ENCODE data around the gene ZFTA. TPM values are rescaled to one million over a fixed set of nuclear protein-coding genes. Genes with fewer than 3 reads are reported as not detected.

ZFTA gene
- total and polyA plus RNA-seq, 2 experiments from 2014 or later, result 8.3 to 36.6 TPM

DNA sequence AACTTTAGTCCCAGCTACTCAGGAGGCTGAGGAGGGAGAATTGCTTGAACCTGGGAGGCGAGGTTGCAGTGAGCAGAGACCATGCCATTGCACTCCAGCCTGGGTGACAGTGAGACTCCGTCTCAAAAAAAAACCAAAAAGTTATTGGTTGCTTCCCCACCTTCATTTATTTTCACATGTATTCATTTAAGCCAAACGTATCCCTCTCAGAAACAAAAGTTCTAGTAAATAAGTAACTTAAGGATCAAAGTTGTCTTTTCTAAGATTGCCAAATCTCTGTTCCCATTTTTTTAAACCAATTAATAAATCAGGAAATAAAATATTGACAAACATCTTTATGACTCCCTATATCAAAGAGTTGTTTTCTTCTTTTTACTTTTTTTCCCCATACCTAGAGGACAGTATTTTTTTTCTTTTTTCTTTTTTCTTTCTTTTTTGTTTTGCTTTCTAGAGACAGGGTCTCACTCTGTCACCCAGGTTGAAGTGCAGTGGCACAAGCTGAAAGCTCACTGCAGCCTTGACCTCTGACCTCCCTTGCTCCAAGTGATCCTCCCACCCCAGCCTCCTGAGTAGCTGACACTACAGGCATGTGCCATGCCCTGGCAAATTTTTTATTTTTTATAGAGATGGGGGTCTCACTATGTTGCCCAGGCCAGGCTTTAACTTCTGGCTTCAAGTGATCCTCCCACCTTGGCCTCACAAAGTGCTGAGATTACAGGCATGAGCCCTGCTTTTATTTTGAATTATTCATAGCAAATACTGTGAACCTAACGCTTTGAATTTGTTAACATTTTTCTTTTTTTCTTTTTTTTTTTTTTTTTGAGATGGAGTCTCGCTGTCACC, 11.4 kb downstream of the ZFTA start:
- Histone ChIP-seq H3K4me1 (ENCODE audit: insufficient read depth) (peaks cover 29% of the 10 kb centered on the region), H3K9me2 (ENCODE audit: insufficient read depth) (no peaks in the 10 kb centered on the region), H3K27ac (ENCODE audit: low read depth) (no peak overlapping the region), H3K36me3 (ENCODE audit: insufficient read depth) (peaks cover 30% of the 10 kb centered on the region), H3K27me3 (ENCODE audit: insufficient read depth) (no peaks in the 10 kb centered on the region), H3K4me2 (no peak overlapping the region), H3K4me3 (no peak overlapping the region), H4K20me1 (replicated peaks; ENCODE audit: insufficient read depth) (peaks cover 33% of the 10 kb centered on the region), H3F3A (replicated peaks; ENCODE audit: low read depth) (peaks cover 21% of the 10 kb centered on the region), H2AFZ (no peak overlapping the region), H3K79me2 (replicated peaks; ENCODE audit: insufficient read depth) (peaks cover 34% of the 10 kb centered on the region)
- no peak for ATAC-seq
- Mint-ChIP-seq H3K4me1 (peaks cover 26% of the 10 kb centered on the region), H3K9me3 (peaks cover 2% of the 10 kb centered on the region; the same call in 1 of the 3 replicates), H3K27ac (no peak overlapping the region), H3K27me3 (ENCODE audit: insufficient read depth, low read depth, poor library complexity) (peaks cover 23% of the 10 kb centered on the region), H3K4me3 (no peak overlapping the region; the same call in 2 of the 3 replicates), H3K36me3 (ENCODE audit: low read depth) (peaks cover 65% of the 10 kb centered on the region)
- DNase-seq (ENCODE audit: low spot score), result no peak
- no peak for TF ChIP-seq CREB1 (CRISPR knock-in tag; IDR thresholded peaks at IDR 0.05; ENCODE audit: low read depth)
- TF ChIP-seq EZH2 (IDR thresholded peaks at IDR 0.05; ENCODE audit: low read depth, unreplicated experiment), result no peak
- no peak for TF ChIP-seq ZNF114 (CRISPR knock-in tag; IDR thresholded peaks at IDR 0.05)
- TF ChIP-seq, protein P1, sequence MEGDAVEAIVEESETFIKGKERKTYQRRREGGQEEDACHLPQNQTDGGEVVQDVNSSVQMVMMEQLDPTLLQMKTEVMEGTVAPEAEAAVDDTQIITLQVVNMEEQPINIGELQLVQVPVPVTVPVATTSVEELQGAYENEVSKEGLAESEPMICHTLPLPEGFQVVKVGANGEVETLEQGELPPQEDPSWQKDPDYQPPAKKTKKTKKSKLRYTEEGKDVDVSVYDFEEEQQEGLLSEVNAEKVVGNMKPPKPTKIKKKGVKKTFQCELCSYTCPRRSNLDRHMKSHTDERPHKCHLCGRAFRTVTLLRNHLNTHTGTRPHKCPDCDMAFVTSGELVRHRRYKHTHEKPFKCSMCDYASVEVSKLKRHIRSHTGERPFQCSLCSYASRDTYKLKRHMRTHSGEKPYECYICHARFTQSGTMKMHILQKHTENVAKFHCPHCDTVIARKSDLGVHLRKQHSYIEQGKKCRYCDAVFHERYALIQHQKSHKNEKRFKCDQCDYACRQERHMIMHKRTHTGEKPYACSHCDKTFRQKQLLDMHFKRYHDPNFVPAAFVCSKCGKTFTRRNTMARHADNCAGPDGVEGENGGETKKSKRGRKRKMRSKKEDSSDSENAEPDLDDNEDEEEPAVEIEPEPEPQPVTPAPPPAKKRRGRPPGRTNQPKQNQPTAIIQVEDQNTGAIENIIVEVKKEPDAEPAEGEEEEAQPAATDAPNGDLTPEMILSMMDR (conservative IDR thresholded peaks at IDR 0.05; ENCODE audit: low read depth in 2 of 2), result no peak
- TF ChIP-seq, protein P2, sequence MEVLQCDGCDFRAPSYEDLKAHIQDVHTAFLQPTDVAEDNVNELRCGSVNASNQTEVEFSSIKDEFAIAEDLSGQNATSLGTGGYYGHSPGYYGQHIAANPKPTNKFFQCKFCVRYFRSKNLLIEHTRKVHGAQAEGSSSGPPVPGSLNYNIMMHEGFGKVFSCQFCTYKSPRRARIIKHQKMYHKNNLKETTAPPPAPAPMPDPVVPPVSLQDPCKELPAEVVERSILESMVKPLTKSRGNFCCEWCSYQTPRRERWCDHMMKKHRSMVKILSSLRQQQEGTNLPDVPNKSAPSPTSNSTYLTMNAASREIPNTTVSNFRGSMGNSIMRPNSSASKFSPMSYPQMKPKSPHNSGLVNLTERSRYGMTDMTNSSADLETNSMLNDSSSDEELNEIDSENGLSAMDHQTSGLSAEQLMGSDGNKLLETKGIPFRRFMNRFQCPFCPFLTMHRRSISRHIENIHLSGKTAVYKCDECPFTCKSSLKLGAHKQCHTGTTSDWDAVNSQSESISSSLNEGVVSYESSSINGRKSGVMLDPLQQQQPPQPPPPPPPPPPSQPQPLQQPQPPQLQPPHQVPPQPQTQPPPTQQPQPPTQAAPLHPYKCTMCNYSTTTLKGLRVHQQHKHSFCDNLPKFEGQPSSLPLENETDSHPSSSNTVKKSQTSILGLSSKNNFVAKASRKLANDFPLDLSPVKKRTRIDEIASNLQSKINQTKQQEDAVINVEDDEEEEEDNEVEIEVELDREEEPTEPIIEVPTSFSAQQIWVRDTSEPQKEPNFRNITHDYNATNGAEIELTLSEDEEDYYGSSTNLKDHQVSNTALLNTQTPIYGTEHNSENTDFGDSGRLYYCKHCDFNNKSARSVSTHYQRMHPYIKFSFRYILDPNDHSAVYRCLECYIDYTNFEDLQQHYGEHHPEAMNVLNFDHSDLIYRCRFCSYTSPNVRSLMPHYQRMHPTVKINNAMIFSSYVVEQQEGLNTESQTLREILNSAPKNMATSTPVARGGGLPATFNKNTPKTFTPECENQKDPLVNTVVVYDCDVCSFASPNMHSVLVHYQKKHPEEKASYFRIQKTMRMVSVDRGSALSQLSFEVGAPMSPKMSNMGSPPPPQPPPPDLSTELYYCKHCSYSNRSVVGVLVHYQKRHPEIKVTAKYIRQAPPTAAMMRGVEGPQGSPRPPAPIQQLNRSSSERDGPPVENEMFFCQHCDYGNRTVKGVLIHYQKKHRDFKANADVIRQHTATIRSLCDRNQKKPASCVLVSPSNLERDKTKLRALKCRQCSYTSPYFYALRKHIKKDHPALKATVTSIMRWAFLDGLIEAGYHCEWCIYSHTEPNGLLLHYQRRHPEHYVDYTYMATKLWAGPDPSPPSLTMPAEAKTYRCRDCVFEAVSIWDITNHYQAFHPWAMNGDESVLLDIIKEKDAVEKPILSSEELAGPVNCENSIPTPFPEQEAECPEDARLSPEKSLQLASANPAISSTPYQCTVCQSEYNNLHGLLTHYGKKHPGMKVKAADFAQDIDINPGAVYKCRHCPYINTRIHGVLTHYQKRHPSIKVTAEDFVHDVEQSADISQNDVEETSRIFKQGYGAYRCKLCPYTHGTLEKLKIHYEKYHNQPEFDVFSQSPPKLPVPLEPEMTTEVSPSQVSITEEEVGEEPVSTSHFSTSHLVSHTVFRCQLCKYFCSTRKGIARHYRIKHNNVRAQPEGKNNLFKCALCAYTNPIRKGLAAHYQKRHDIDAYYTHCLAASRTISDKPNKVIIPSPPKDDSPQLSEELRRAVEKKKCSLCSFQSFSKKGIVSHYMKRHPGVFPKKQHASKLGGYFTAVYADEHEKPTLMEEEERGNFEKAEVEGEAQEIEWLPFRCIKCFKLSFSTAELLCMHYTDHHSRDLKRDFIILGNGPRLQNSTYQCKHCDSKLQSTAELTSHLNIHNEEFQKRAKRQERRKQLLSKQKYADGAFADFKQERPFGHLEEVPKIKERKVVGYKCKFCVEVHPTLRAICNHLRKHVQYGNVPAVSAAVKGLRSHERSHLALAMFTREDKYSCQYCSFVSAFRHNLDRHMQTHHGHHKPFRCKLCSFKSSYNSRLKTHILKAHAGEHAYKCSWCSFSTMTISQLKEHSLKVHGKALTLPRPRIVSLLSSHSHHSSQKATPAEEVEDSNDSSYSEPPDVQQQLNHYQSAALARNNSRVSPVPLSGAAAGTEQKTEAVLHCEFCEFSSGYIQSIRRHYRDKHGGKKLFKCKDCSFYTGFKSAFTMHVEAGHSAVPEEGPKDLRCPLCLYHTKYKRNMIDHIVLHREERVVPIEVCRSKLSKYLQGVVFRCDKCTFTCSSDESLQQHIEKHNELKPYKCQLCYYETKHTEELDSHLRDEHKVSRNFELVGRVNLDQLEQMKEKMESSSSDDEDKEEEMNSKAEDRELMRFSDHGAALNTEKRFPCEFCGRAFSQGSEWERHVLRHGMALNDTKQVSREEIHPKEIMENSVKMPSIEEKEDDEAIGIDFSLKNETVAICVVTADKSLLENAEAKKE (CRISPR knock-in tag; IDR thresholded peaks at IDR 0.05), result no peak
- no peak for TF ChIP-seq ZNF331 (CRISPR knock-in tag; IDR thresholded peaks at IDR 0.05; ENCODE audit: low read depth)
- no peak for TF ChIP-seq STAT1 (IDR thresholded peaks at IDR 0.05; ENCODE audit: unreplicated experiment)
- no peak for TF ChIP-seq JUNB (IDR thresholded peaks at IDR 0.05; ENCODE audit: unreplicated experiment)
- TF ChIP-seq, protein P3, sequence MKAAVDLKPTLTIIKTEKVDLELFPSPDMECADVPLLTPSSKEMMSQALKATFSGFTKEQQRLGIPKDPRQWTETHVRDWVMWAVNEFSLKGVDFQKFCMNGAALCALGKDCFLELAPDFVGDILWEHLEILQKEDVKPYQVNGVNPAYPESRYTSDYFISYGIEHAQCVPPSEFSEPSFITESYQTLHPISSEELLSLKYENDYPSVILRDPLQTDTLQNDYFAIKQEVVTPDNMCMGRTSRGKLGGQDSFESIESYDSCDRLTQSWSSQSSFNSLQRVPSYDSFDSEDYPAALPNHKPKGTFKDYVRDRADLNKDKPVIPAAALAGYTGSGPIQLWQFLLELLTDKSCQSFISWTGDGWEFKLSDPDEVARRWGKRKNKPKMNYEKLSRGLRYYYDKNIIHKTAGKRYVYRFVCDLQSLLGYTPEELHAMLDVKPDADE (IDR thresholded peaks at IDR 0.05), result no peak
- TF ChIP-seq, protein P4, sequence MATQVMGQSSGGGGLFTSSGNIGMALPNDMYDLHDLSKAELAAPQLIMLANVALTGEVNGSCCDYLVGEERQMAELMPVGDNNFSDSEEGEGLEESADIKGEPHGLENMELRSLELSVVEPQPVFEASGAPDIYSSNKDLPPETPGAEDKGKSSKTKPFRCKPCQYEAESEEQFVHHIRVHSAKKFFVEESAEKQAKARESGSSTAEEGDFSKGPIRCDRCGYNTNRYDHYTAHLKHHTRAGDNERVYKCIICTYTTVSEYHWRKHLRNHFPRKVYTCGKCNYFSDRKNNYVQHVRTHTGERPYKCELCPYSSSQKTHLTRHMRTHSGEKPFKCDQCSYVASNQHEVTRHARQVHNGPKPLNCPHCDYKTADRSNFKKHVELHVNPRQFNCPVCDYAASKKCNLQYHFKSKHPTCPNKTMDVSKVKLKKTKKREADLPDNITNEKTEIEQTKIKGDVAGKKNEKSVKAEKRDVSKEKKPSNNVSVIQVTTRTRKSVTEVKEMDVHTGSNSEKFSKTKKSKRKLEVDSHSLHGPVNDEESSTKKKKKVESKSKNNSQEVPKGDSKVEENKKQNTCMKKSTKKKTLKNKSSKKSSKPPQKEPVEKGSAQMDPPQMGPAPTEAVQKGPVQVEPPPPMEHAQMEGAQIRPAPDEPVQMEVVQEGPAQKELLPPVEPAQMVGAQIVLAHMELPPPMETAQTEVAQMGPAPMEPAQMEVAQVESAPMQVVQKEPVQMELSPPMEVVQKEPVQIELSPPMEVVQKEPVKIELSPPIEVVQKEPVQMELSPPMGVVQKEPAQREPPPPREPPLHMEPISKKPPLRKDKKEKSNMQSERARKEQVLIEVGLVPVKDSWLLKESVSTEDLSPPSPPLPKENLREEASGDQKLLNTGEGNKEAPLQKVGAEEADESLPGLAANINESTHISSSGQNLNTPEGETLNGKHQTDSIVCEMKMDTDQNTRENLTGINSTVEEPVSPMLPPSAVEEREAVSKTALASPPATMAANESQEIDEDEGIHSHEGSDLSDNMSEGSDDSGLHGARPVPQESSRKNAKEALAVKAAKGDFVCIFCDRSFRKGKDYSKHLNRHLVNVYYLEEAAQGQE (IDR thresholded peaks at IDR 0.05; ENCODE audit: unreplicated experiment), result no peak
- TF ChIP-seq POLR2AphosphoS5 (IDR thresholded peaks at IDR 0.05; ENCODE audit: low read depth), result no peak
- no peak for TF ChIP-seq NANOG (IDR thresholded peaks at IDR 0.05; ENCODE audit: borderline replicate concordance)
- no peak for TF ChIP-seq EZH2phosphoT487 (IDR thresholded peaks at IDR 0.05; ENCODE audit: unreplicated experiment)

Measured in GM23338 (cell line).